HG02870 (cell line): ENCODE data around the gene CDC42.

Experiments
- ATAC-seq: cut with Tn5 transposase; IDR thresholded peaks from one replicate; pipeline ENCODE4 v1.9.1; 2021; ENCODE audit warnings: mild to moderate bottlenecking, moderate library complexity; ENCODE audit not compliant: unreplicated experiment

CDC42 gene

GRCh38 chr1:22124592-22125229, 72.2 kb downstream of the CDC42 start:
- no peak for ATAC-seq

DNA sequence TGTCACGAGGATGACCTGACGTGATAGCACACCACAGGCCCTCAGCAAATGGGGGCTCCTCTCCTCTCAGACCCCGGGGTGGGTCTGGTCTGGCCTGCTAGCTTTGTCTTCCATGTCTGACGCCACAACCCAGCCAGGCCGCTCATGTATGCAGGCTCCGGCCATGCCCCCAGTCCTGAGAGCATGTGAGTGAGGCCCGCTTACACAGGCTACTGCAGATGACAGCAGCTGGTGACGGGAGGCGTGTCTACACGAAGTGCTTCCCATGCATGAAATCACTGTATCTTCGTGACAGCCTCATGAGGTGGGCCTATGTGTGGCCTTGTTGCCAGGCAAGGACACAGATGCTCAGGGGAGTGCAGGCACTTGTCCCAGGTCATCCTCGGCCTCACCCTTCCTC, 74.0 kb downstream of the CDC42 start:
- ATAC-seq = no peak

DNA sequence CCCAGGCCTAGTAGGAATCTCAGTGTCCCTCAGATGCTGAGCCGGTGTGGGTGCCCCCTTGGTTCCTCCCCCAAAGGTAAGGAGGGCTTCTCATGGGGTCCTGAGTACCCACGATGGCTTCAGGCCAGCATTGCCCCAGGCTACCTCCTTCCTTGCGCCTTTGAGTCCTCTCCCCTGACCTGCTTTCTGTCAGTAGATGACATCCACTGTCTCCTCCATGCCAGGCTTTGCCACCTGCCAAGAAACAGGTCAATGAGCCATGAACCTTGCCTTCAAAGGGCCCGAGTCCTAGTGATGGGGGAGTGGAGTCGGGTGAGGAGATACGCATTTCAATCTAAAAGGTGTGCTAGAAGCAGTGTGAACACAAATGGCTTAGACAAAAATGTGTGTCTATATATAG, 74.7 kb downstream of the CDC42 start:
- no peak for ATAC-seq

DNA sequence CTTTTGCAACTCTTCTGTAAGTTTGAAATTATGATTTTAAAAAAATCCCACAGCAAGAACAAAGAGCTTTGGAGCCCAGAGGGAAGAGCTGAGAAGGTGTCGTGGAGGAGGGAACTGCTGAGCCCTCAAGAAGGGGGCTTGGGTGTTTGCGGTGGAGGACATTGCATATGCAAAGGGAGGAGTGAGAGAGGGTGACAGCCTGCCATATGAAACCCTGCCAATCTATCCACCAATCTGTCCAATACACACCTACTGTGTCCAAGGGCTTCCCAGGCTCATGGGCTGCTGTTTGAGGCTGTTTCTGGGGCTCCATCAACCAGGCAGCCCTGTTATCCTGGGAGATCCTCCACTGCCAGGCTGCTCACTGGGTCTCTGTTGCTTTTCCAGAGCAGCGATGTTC, 75.2 kb downstream of the CDC42 start:
- no peak for ATAC-seq

DNA sequence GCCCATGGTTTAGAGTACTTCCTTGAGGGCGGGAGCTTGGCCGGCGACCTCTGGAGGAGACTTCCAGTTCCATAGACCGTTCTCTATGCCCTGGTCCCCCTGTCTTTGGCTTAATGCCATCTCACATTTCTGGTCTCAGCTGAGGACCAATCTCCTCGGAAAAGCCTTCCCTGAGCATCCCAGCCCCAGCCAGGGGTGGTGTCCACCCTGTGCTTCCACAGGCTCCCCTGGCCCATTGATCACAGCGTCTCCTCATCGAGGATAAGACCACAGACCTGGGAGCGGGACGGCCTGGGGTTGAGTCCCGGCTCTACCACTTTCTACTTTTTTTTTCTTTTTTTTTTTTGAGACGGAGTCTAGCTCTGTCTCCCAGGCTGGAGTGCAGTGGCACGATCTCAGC, 75.9 kb downstream of the CDC42 start:
- no peak for ATAC-seq

GRCh38 chr1:22129501-22130117, 77.1 kb downstream of the CDC42 start:
- no peak for ATAC-seq

- ATAC-seq = no peak
Observed at GRCh38 chr1:22131062-22131461, 78.6 kb downstream of the CDC42 start.

DNA sequence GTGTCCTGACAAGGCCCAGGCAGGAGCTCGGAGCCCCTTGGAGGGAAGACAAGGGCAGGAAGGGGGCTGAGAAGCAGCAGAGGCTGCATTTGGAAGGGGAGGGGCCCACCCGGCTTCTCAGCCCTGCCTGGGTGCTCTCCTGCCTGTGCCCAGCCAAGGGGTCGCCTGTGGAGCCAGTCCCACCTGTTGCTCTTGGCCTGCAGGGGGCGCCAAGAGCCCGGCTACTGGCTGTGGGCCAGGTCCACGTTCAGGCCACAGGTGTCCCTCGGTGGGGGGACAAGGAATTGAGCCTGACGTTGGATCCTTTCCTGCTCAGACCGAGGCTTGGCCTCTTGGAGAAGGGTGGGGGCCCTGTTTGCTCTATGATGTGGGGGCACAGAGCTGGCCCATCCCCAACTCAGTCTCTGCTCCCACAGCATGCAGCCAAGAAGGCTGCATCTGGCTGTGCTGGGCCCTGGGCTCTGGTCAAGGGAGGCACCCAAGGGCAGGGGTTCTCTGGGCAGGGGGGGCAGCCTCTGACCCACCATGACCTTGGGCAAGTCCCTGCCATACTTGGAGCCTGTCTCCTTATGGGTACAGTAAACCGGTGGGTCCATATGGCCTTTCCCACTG, 79.5 kb downstream of the CDC42 start:
- ATAC-seq = no peak

DNA sequence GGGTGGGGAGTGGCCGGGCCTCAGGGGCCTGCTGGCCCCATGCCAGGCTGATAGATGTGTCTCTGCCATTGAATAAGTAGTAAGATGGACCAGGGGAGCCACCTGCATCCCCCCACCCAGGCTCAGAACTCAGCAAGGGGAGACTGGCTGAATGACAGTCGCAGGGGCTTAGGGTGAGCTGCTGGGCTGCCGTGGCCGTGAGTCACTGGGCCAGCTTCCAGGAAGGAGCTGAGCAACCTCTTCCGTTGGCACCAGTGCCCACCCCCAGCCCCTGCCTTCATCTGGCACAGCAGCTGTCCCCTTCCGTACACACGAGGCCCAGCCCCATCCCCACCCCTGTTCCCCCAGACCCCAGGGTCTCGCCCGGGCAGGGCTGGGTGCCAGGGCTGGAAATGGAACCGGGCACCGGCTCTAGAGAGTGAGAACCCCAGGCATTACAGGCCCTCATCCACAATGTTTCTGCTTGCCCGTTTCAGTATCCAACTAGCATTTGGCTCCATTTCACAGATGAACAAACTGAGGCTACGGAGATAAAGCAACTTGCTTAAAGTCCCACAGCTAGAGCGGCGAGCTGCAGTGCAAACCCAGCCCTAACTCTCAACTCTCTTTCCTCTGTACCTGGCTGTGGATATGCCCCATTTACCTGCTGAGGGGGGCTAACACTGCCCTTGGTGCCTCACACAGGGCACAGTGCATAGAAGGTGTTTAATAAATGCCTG, 80.2 kb downstream of the CDC42 start:
- no peak for ATAC-seq

DNA sequence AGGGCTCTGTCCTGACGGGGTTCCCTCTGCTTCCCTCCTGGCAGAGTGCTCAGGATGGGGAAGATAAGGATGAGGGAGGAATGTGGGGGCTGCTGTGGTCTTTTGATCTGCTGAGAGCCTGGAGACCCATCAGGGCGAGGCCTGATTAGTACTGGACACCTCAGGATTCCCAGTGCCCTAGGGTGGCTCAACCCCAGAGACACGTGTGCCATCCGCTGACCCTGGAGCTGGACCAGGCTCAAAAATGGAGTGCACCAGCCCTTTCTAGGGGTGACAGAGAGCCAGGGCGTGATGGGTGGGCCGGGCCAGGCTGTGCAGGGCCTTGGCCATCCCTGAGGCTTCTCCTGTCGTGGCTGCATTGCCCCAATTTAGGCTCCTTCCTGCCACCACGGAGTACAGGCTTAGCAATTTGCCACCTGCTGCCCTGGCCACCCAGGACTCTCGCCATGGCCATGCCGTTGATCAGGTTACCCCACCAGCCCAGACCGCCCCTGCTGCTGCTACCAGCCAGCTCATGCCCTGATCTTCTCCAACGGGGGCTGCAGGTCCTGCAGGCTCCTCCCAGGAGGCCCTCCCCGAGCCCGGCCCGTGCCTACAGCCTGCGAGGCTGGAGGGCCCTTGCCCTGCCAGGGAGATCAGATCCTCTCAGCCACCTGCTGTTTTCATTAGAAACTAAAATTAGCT, 80.9 kb downstream of the CDC42 start:
- no peak for ATAC-seq

DNA sequence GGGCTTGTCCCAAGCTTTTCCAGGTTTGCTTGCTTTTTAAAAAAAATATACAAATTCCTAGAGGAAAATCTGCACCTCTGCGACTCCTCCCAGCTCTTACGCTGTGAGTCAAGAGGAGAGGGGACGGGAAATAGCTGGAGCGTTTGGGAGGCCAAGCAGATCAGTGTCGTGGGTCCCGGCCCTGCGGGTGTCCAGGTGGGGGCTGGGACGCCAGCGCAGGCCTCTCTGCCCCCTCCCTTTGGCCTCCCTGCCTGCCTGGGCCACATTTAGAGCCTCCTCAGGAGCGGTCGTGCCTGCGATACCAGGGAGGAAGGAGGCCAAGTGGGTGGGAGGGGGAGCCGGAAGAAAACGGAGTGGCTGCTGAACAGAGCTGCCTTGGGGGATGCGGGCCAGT, 81.4 kb downstream of the CDC42 start:
- ATAC-seq = no peak

DNA sequence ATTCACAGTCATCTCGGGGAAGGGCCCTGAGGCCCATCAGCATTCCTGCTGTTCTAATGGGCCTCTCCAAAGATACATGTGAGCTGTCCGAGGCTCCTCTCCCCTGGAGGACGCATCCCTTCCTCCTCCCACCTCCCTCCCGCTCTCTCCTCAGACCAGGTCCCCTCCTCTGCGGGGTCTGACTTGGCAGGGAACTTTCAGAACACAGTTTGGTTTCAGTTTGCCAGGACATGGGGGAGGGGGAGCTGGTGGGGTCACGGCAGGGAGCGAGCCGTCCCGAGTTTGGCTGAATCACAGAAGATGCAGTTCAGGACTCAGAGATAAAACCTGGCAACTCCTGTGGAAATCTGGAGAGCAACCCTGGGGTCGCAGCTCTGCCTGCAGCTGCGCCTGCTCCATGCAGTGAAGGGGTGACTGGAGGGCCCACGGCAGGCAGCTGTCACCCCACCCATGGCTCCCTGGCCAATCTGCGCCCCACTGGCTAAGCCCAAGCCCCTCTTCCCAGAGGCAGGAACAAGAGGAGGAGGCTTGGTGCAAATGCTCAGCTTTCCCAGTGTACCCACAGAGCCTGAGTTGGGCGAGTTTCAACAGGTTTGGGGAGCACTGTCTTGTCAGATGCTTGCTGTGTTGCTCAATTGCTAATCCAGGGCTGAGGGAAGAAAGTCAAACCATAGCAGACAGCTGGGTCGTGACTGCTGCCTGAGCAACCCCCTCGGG, 84.7 kb downstream of the CDC42 start:
- no peak for ATAC-seq

DNA sequence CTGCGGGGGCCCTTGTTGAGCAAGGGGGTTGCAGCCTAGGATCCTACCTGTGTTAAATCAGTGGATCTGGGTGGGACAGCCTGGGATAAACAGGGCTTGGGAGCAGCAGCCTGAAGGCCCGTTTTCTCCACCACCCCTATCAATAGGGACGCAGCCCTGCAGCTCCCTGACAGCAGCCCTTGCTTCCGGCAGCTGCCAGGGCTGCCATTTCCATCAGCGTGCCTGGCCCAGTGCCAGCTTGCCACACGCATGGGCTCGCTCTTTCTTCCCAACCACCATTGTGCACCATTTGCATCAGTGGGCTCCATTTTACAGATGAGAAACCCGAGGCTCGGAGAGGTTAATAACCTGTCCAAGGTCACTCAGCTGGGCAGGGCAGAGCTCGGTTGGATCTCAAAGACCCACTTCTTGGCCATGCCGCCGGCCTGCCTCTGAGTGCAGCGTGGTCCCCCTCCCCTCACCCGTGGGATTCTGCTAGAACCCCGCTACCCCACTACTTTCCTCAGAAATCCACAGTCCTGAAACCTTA, 86.6 kb downstream of the CDC42 start:
- ATAC-seq = no peak

DNA sequence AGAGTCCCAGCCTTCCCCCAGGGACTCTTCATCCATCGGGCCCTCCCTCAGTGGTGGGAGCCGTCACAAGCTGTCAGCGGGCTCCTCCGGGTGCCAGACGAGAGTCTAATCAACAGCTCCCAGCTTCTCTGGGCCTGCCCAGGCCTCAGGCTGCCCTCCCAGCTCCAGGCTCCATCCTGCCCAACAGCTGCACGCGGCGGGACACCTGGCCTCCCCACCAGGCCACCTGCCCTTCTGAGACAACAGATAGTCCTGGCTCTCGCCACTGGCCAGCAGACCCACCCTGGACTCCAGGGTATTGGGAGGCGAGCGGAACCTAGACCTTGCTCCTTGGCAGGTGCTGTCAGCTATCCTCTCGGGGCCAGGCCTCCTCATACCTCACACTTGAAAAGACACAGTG, 87.3 kb downstream of the CDC42 start:
- no peak for ATAC-seq
